IPS-18a (cell line): ENCODE data around the gene CRTC3.
"Not testable (repeated sequence)": the region's sequence is repeated elsewhere in the genome, so short reads cannot be mapped to it uniquely, and the experiment has no call there.

Experiments used
- H3K27ac ChIP-seq: one replicate; pipeline ENCODE4 v1.5.1; 2013; ENCODE audit warnings: low read length
- H3K27me3 ChIP-seq: one replicate; pipeline ENCODE4 v1.6.1; 2013; ENCODE audit warnings: mild to moderate bottlenecking, low read length; ENCODE audit not compliant: control insufficient read depth, insufficient read depth
- H3K36me3 ChIP-seq: one replicate; pipeline ENCODE4 v1.6.1; 2013; ENCODE audit warnings: low read depth, low read length; ENCODE audit not compliant: control insufficient read depth
- H3K4me1 ChIP-seq: one replicate; pipeline ENCODE4 v1.6.1; 2013; ENCODE audit warnings: low read depth, low read length; ENCODE audit not compliant: control insufficient read depth
- H3K4me3 ChIP-seq: one replicate; pipeline ENCODE4 v1.5.1; 2013; ENCODE audit warnings: low read length
- H3K9ac ChIP-seq: one replicate; pipeline ENCODE4 v1.6.1; 2013; ENCODE audit warnings: mild to moderate bottlenecking, low read length, moderate library complexity
- H3K9me3 ChIP-seq: one replicate; pipeline ENCODE4 v1.6.1; 2013; ENCODE audit warnings: low read depth, low read length; ENCODE audit not compliant: control insufficient read depth

CRTC3 gene

DNA sequence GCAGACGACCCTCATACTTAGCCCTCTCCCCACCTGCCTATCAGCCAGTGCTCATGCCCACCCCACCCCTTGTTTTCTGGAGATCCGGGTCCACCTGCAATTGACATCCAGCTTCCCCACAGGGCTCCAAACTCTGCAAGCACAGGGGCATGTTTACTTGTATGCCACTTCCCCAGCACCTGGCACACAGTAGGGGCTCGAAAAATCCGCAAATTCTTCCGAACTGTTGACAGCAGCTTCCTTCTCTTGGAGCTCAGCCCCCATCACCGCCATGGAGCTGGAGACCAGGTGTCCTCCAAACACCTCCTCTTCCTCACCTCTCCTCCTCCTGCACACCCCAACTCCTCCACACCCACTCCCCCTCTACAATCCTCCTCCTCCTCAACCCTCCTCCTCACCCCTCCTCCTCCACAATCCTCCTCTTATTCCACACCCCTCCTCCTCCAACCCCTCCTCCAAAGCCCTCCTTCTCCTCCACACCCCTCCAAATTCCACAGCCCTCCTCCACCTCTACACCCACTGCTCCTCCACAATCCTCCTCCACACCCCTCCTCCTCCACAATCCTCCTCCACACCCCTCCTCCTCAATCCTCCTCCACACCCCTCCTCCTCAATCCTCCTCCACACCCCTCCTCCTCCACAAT lies 117.1 kb downstream of the CRTC3 start:
- Histone ChIP-seq H3K4me3 (no peak overlapping the region), H3K9ac (no peak overlapping the region), H3K27ac (no peak overlapping the region), H3K9me3 (no peaks in the 10 kb centered on the region), H3K27me3 (no peaks in the 10 kb centered on the region), H3K36me3 (no peaks in the 10 kb centered on the region), H3K4me1 (no peaks in the 10 kb centered on the region)

DNA sequence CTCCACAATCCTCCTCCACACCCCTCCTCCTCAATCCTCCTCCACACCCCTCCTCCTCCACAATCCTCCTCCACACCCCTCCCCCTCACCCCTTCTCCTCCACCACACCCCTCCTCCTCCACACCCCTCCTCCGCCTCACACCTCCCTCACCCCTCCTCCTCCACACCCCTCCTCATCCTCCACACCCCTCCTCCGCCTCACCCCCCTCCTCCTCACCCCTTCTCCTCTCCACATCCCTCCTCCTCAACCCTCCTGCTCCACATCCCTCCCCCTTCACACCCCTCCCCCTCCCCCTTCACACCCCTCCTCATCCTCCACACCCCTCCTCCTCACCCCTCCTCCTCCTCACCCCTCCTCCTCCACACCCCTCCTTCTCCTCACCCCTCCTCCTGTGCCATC lies 117.6 kb downstream of the CRTC3 start:
- Histone ChIP-seq H3K9ac (no peak overlapping the region), H3K27me3 (no peaks in the 10 kb centered on the region)

DNA sequence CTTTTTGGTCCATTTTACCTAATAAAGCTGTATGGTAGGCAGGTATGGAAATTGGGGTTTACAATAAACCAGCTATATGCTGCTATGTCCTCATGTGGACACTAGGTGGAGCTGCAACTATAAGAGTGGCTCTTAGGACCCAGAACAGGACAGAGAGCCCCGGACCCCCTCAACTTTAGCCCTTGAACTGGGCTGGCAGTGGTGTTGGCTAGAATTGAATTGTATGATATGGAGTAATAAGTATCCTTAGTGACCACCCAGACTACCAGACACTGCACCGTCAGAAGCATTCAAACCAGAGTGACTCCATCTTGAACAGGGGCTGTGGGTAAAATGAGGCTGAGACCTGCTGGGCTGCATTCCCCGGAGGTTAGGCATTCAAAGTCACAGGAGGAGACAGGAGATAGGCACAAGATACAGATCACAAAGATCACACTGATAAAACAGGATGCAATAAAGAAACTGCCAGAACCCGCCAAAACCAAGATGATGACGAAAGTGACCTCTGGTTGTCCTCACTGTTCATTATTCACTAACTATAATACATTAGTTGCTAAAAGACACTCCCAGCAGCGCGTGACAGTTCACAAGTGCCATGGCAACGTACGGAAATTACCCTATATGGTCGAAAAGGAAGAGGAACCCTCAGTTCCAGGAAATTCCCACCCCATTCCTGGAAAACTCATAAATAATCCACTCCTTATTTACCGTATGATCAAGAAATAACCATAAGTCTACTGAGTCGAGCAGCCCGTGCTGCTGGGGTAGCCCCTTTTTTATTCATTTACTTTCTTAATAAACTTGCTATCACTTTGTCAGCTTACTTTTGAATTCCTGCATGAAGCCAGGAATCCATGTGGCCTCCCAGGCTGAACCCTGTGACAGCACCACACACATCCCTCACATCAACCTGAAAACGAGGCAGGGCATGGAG lies 118.7 kb downstream of the CRTC3 start:
- H3K9ac ChIP-seq, result no peak overlapping the region
- H3K4me3 ChIP-seq, result no peak overlapping the region
- no peaks in the 10 kb centered on the region for H3K36me3 ChIP-seq
- H3K27me3 ChIP-seq, result no peaks in the 10 kb centered on the region
- H3K9me3 ChIP-seq, result no peaks in the 10 kb centered on the region
- H3K27ac ChIP-seq, result no peak overlapping the region
- no peaks in the 10 kb centered on the region for H3K4me1 ChIP-seq

More for the DNA sequence above, 117.6 kb downstream of the CRTC3 start:
- Histone ChIP-seq H3K9me3 (no peaks in the 10 kb centered on the region), H3K27ac (no peak overlapping the region), H3K4me1 (no peaks in the 10 kb centered on the region), H3K36me3 (no peaks in the 10 kb centered on the region), H3K4me3 (no peak overlapping the region)

DNA sequence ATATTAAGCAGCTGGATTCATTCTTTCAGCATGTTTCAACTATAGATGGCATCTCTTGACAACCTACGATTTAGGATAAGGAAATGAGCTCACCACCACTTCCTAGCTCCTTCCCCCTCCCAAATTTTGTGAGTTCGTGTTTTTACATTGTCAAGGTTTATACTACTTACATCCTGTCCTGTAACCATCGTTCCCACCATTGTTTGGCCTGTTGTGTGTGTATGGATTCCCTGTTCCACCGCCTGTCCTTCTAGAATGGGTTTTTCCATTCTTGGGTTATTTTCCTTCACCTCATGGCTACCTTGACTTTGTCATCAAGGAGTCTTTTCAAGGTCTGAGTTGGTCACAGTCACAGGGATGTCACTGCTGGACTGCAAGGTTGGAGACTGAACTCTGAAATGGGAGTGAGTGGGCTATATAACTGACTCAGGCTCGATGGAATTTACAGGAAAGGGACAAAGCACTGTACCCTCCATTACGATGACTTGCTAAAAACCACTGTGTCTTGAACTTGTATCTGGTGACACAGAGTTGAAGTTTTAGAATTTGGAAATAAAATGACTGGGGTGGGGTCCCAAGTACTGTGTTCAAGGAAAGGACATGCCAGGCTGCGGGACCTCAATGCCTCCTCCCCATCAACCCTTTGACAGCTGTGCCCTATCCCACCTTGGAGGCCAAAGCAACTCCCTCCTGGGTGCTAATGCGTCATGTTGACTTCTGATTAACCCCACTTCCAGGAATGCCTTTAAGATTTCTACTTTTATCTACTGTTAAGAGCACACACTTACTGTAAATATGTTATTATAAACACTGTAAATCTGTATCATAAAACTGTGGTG lies 120.6 kb downstream of the CRTC3 start:
- Histone ChIP-seq H3K4me1 (no peaks in the 10 kb centered on the region), H3K4me3 (no peak overlapping the region), H3K27me3 (no peaks in the 10 kb centered on the region), H3K36me3 (no peaks in the 10 kb centered on the region), H3K9ac (no peak overlapping the region), H3K9me3 (no peaks in the 10 kb centered on the region), H3K27ac (no peak overlapping the region)

DNA sequence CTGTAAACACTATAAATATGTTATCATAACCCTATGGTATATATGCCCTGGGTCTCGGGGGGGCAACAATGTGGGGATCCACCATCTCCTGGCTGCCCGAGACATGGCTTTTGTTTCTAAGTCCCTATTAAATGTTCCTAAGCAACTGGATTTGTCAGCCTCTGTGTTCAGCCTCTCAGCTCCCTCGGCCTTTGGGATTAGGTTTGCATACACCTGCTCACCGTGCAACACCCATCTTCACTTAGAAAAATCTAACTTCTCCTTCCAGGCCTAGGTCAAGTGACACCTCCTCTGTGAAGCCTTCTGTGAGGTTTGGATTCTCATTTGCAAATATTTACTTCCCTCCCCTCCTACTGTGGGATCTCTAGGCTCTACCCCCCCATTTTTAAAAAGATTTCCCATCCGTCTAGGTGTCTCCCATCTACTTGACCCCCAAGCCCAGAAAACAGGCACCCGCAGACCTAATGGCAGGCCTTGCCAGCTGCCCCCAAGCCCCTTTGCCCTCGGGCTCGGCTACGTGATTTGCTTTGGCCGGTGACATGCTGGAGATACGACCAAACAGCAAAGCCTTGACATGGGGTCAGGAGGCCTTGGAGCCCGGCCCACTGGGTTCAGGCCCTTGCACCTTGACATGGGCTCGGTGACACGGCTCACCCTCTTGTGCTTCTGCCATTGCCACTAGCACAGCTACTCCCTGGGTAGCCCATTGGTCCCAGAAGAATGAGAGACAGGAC lies 121.4 kb downstream of the CRTC3 start:
- Histone ChIP-seq H3K27ac (no peak overlapping the region), H3K27me3 (no peaks in the 10 kb centered on the region), H3K9ac (no peak overlapping the region), H3K4me1 (no peaks in the 10 kb centered on the region), H3K36me3 (no peaks in the 10 kb centered on the region), H3K4me3 (no peak overlapping the region), H3K9me3 (no peaks in the 10 kb centered on the region)

DNA sequence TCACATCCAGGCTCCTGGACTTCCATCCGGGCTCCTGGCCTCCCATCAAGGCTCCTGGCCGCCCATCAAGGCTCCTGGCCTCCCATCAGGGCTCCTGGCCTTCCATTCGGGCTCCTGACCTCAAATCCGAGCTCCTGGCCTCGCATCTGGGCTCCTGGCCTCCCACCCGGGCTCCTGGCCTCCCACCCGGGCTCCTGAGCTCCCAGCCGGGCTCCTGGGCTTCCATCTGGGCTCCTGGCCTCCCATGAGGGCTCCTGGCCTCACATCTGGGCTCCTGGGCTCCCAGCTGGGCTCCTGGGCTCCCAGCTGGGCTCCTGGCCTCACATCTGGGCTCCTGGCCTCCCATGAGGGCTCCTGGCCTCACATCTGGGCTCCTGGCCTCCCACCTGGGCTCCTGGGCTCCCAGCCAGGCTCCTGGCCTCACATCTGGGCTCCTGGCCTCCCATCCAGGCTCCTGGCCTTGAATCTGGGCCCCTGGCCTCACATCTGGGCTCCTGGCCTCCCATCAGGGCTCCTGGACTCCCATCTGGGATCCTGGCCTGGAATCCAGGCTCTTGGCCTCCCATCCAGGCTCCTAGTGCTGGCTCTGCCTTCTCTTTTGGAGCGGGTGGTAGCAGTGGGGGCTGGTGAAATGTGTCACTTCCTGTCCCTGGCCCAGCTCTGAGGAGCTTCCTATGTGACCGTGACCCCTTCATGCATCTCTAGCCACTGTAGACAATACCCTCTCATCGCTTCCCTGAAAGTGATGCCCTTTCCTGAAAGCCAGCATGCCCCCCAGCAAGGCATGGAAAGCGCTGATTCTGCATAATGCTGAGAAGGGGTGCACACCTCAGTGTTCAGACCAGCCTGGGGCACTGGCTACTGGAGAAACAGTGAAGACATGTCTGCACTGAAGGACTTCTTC lies 124.8 kb downstream of the CRTC3 start:
- Histone ChIP-seq H3K27ac (no peak overlapping the region), H3K4me1 (no peaks in the 10 kb centered on the region), H3K9ac (no peak overlapping the region), H3K36me3 (no peaks in the 10 kb centered on the region), H3K27me3 (no peaks in the 10 kb centered on the region), H3K9me3 (no peaks in the 10 kb centered on the region), H3K4me3 (no peak overlapping the region)

DNA sequence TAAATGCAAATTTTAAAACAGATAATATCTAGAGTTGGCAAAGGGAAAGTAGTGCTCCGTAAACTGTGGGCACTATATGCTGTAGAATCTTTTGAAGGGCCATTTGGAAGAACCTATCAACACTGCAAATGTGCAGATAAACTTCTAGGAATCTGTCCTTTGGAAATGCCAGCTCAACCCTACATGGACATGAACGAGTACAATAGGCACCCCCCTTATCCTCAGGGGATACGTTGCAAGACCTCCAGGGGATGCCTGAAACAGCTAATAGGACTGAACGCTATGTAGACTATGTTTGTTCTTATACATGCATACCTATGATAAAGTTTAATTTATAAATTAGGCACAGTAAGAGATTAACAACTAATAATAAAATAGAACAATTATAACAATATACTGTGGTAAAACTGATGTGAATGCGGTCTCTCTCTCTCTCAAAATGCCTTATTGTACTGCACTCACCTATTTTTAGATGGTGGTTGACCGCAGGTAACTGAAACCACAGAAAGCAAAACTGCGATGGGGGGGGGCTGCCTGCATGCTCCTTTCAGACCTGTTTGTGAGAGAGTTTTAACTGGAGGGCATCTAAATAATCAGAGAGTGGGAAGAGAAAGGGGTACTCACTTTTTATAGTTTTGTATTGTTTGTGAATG lies 127.9 kb downstream of the CRTC3 start:
- H3K4me1 ChIP-seq, H3K4me3 ChIP-seq, H3K27ac ChIP-seq, H3K9ac ChIP-seq, H3K9me3 ChIP-seq, H3K27me3 ChIP-seq, H3K36me3 ChIP-seq: not testable (repeated sequence)

DNA sequence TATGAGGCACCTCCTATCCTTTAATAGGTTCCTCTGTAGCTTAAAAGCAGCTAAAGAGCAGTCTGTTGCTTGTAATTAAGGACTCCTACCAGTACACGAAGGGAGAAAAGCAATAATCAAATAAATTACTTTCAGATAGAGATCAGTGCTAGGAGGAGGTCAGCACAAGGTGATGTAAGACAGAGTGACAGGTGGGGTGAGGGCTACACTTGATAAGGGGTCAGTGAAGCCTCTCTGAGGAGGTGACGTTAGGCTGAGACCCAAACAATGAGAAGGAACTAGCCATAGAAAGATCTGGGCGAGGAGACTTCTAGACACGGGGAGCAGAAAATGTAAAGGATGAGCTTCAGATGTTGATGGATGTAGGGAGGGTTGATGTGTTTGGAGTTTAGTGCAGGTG lies 129.8 kb downstream of the CRTC3 start:
- Histone ChIP-seq H3K27me3 (no peaks in the 10 kb centered on the region), H3K9me3 (no peaks in the 10 kb centered on the region), H3K9ac (no peak overlapping the region), H3K36me3 (no peaks in the 10 kb centered on the region), H3K4me3 (no peak overlapping the region), H3K4me1 (no peaks in the 10 kb centered on the region), H3K27ac (no peak overlapping the region)

DNA sequence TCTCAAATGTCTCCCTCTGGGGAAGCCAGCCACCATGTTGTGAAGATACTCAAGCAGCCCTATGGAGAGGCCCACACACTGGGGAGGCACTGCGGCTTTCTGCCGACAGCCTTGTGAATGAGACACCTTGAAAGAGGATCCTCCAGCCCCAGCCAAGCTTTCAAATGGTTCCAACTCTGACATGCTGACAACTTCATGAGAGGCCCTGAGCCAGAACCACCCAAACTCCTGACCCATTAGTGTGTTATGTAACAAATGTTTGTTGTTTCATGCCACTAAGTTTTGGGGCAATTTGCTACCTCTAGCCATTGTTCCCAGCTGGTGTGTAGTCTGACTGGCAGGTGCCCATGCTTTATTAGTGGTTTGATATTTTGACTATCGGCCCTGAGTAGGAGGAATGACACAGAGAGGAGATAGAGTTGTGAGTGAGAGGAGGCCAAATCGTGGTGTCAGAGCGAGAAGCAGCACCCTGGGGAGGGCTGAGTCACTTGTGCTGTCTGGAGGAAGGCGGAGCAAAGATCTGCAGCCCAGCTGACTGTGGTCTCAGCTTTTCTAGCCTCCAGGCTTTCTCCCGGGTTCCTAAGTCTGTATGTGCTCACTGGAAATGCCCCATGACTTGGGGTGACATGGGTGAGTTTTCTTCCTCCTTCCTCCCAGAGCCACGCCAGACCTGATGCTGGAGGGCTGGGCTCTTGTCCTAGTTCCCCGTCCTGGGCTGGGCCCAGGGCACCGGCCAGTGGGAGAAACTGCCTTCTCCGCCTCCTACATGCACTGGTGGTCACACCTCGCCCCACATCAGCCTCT lies 130.7 kb downstream of the CRTC3 start:
- Histone ChIP-seq H3K4me1 (no peaks in the 10 kb centered on the region), H3K27ac (no peak overlapping the region), H3K4me3 (no peak overlapping the region), H3K9me3 (no peaks in the 10 kb centered on the region), H3K36me3 (no peaks in the 10 kb centered on the region), H3K27me3 (no peaks in the 10 kb centered on the region), H3K9ac (no peak overlapping the region)

DNA sequence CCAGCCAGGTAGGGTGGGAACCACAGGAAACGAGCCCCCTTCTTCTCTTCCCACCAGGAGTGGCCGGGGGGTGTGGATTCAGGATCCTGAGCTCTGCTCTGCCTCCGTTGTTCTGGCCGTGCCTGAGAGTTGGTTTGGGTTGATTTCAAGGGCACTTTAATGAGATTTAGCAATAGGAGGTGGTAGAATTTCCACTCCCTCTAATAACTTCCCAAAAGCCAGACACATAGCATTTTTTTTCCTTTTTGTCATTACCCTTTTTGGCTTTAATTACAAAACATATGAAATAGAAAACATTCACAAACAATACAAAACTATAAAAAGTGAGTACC lies 131.2 kb downstream of the CRTC3 start:
- not testable (repeated sequence) for H3K27ac ChIP-seq, H3K9me3 ChIP-seq, H3K9ac ChIP-seq, H3K4me1 ChIP-seq, H3K36me3 ChIP-seq, H3K27me3 ChIP-seq, H3K4me3 ChIP-seq
